Measurements from ENCODE around the gene NR5A1. TPM values are rescaled to one million over a fixed set of nuclear protein-coding genes. Genes with fewer than 3 reads are reported as not detected.

NR5A1 gene
- total and polyA plus RNA-seq, 2 of the 13 experiments (the other 11 are each of a cell fraction or from before 2014, with no cell fraction given), result 28.9 to 44.7 TPM

- in situ Hi-C loops (cut with HindIII; ENCODE audit: extremely low pct_ligation_motif_present, low pct_unique_long_range_greater_than_20kb), result no loop called here
- FAIRE-seq (no peak), DNase-seq (ENCODE audit: low spot score) (no peak), ATAC-seq (no peak)
- Histone ChIP-seq H3K4me1 (ENCODE audit: insufficient read depth, low read length) (no peaks in the 10 kb centered on the region), H3K9me3 (ENCODE audit: low read length) (no peaks in the 10 kb centered on the region), H3K9ac (ENCODE audit: insufficient read depth, low read depth, low read length) (no peak overlapping the region), H3K4me3 (replicated peaks in 1 of 3; ENCODE audit: insufficient read depth in 1 of 3, low read depth in 2 of 3, low read length in 3 of 3) (no peak overlapping the region), H3K27ac (ENCODE audit: extremely low read length, insufficient read depth, low read length) (no peak overlapping the region), H2AFZ (ENCODE audit: low read length) (no peak overlapping the region), H3K36me3 (replicated peaks in 1 of 2; ENCODE audit: control insufficient read depth in 1 of 2, insufficient read depth in 2 of 2, low read length in 2 of 2) (no peaks in the 10 kb centered on the region), H3K4me2 (ENCODE audit: low read depth, low read length) (no peak overlapping the region), H3K79me2 (ENCODE audit: insufficient read depth, low read length) (no peaks in the 10 kb centered on the region), H4K20me1 (ENCODE audit: insufficient read depth, low read length) (no peaks in the 10 kb centered on the region), H3K27me3 (ENCODE audit: control insufficient read depth in 1 of 2, insufficient read depth in 2 of 2, low read length in 2 of 2) (peaks cover 0 to 5% of the 10 kb centered on the region in 2 experiments; a peak in 2 of 5 replicates)
- TF ChIP-seq ZNF691 (CRISPR knock-in tag; IDR thresholded peaks at IDR 0.05; ENCODE audit: borderline replicate concordance, low read depth) (no peak), JARID2 (CRISPR knock-in tag; IDR thresholded peaks at IDR 0.05; ENCODE audit: insufficient replicate concordance) (no peak), ZNF616 (CRISPR knock-in tag; IDR thresholded peaks at IDR 0.05; ENCODE audit: low read depth) (no peak), ZNF124 (CRISPR knock-in tag; IDR thresholded peaks at IDR 0.05) (no peak), BCL6 (CRISPR knock-in tag; IDR thresholded peaks at IDR 0.05) (no peak), ZNF367 (CRISPR knock-in tag; IDR thresholded peaks at IDR 0.05; ENCODE audit: borderline replicate concordance) (no peak), DRAP1 (CRISPR knock-in tag; IDR thresholded peaks at IDR 0.05) (no peak), MXD4 (CRISPR knock-in tag; IDR thresholded peaks at IDR 0.05) (no peak), TMF1 (CRISPR knock-in tag; IDR thresholded peaks at IDR 0.05; ENCODE audit: low read depth) (no peak), ZNF407 (CRISPR knock-in tag; IDR thresholded peaks at IDR 0.05; ENCODE audit: not compliant biosample characterization) (no peak), CBX2 (IDR thresholded peaks at IDR 0.05; ENCODE audit: low read depth, low read length) (no peak), CBX2 (CRISPR knock-in tag; IDR thresholded peaks at IDR 0.05; ENCODE audit: low read depth) (no peak), ZNF143 (CRISPR knock-in tag; IDR thresholded peaks at IDR 0.05) (no peak), TP53 (CRISPR knock-in tag; conservative IDR thresholded peaks at IDR 0.05) (no peak), ZFP41 (CRISPR knock-in tag; IDR thresholded peaks at IDR 0.05; ENCODE audit: borderline replicate concordance) (no peak)
- ChIA-PET POLR2A (no interaction called here), CTCF (ENCODE audit: low intra/inter-chr PET ratio, low total read pairs) (no interaction called here)
- intact Hi-C loops (cut with micrococcal nuclease; ENCODE audit: unreplicated experiment), result no loop called here
- BruUV-seq (replicated peaks), result no TSS peak
These were observed 64.8 kb downstream of the NR5A1 start for GRCh38 chr9:124442379-124442778.
